Spleen (tissue), 11 donors: ENCODE results near the gene BCAR1. TPM values are rescaled to one million over a fixed set of nuclear protein-coding genes. Genes with fewer than 3 reads are reported as not detected.
A peak's percentile ranks its signal among the peaks of the same experiment; 100 is the strongest.

ENCODE experiments used
- DNase-seq: peaks from one replicate; pipeline ENCODE4 v3.0.0-alpha.2; 2020
- H3K27ac ChIP-seq, 8 donors: fragments of 200-600 bp; sonication (generic) in 7 of 8; 1 replicate in 4 of 8; 2 replicates in 4 of 8; pipeline versions ENCODE4 v1.5.0 to v1.8.0; 2016 to 2021; ENCODE audit warnings: inconsistent platforms in 4 of 8, mild to moderate bottlenecking in 4 of 8, moderate library complexity in 1 of 8
- H3K27me3 ChIP-seq, 7 donors: fragments of 200-600 bp; sonication (generic) in 6 of 7; replicated peaks in 1 of 7; 1 replicate in 4 of 7; 2 replicates in 3 of 7; pipeline versions ENCODE4 v1.5.0 to v1.8.0; 2016 to 2021; ENCODE audit warnings: inconsistent platforms in 3 of 7, mild to moderate bottlenecking in 1 of 7
- H3K36me3 ChIP-seq, 6 donors: fragments of 200-600 bp; sonication (generic) in 5 of 6; 1 replicate in 4 of 6; 2 replicates in 2 of 6; pipeline versions ENCODE4 v1.5.0 to v1.8.0; 2016 to 2021; ENCODE audit warnings: inconsistent platforms in 2 of 6
- H3K4me1 ChIP-seq, 6 donors: fragments of 200-600 bp; sonication (generic) in 5 of 6; 1 replicate in 3 of 6; 2 replicates in 3 of 6; pipeline versions ENCODE4 v1.5.0 to v1.8.0; 2016 to 2021; ENCODE audit warnings: inconsistent platforms in 3 of 6
- H3K4me3 ChIP-seq, 8 donors: fragments of 200-600 bp; sonication (generic) in 7 of 8; 1 replicate in 4 of 8; 2 replicates in 4 of 8; pipeline versions ENCODE4 v1.5.0 to v1.8.0; 2016 to 2021; ENCODE audit warnings: inconsistent platforms in 4 of 8, mild to moderate bottlenecking in 4 of 8, moderate library complexity in 2 of 8
- H3K9me3 ChIP-seq, 8 donors: fragments of 200-600 bp; sonication (generic) in 7 of 8; 1 replicate in 4 of 8; 2 replicates in 4 of 8; pipeline versions ENCODE4 v1.5.0 to v1.8.0; 2016 to 2021; ENCODE audit warnings: inconsistent platforms in 4 of 8
- POLR2A ChIP-seq, 3 donors: fragments of 450-650 bp; IDR thresholded peaks; one replicate each; pipeline ENCODE4 v1.5.1; 2017; ENCODE audit warnings: antibody characterized with exemption in 3 of 3, mild to moderate bottlenecking in 1 of 3
- POLR2AphosphoS5 ChIP-seq, 3 donors: sonication (generic); formaldehyde crosslinking; IDR thresholded peaks; one replicate each; pipeline ENCODE4 v1.5.1; 2017; ENCODE audit warnings: antibody characterized with exemption in 3 of 3
- WGBS, 5 donors: extraction: QIAGEN DNeasy Blood & Tissue Kit in 3 of 5; methylation state at CpG; one replicate each; pipeline versions ENCODE4 v1.1.5 to v1.1.7; 2013 to 2018; 5-methylcytosine and 5-hydroxymethylcytosine counted together
- intact Hi-C: fragments of 100-400 bp; cut with DNase I; formaldehyde crosslinking; loops from one replicate; pipeline ENCODE4 v1.15.0; 2023; ENCODE audit warnings: low total_unique reads
- polyA plus RNA-seq, 3 donors: library from polyadenylated mRNA; stranded (reverse); fragments of 200-250 nt; gene quantifications; one replicate each; pipeline ENCODE4 v1.2.1, GENCODE V29; 2013
- total RNA-seq, 7 donors: library from RNA; depleted of rRNA in 3 of 7; stranded (reverse); fragments of >200 nt in 3 of 7; fragmentation: NEBNext Ultra II Directional in 4 of 7; extraction: Animal tissue kit (Norgen Biotek cat#: 25700) in 4 of 7; gene quantifications; one replicate each; pipeline versions ENCODE4 v1.1.0 to v1.2.1, GENCODE V29; 2016 to 2021
- TF ChIP-seq, protein P1 (sequence below), 11 experiments: fragments of 200-600 bp in 7 of 11; fragments of 450-650 bp in 4 of 11; sonication (generic) in 4 of 11; IDR thresholded peaks in 8 of 11; conservative IDR thresholded peaks in 3 of 11; 1 replicate in 7 of 11; 2 replicates in 4 of 11; pipeline versions ENCODE4 v1.4.0 to v1.8.0; 2016 to 2021; ENCODE audit warnings: antibody characterized with exemption in 11 of 11, inconsistent platforms in 4 of 11, mild to moderate bottlenecking in 1 of 11
- donor health status: healthy with polysubstance abuse.
- donor health status: DM: no; HTN: no; CAD: no; lungs with moderate emphysema.
- donor health status: DM: no; HTN: no; CAD: no.
- donor health status: Bipolar disorder and iron deficiency.
- donor health status: healthy.
- donor health status: DM: no; HTN: no; CAD: no.
- donor health status: DM: yes; HTN: yes; CAD: no.

The BCAR1 gene
- total and polyA plus RNA-seq, 10 donors = 14.6 to 164 (median 71.9) TPM

DNA sequence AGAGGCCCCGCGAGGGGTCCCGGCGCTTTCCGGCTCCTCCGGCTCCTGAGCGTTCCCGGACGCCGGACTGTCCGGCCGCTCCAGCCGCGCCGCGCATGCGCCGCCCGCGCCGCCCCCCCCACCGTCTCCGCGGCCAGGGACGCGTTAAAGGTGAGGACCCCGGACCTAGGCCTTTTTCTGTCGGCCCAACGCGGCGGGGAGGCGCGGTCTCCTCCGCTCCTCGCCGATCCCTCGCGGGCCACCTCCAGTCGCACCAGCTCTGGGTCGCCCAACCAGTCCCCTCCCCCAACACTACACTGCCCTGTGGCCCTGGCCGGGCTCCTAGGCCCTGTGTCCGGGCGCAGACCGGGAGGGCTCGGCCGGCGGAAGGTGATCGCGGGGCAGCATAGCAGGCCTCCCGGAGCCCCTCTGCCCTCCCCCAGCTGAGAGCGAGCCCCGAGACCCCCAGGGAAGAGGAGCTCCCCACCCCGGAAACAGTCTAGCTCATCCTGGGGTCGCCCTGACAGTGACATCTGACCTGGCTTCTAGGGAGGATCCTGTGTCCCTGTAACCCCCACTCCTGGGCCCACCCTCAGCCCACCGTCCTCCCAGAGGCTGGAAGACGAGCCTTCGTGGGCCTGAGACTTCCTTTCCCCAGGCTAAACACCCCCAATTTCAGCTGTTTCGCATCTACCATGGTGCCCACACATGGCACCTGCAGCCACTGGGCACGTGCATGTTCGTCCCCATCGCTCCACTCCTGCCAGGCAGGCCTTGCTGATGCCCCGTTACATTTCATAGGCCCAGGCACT is 14.7 kb upstream of the BCAR1 start:
- 9 to 34% (median 10%) methylated on average over 4 to 62 of the region's 62 CpGs for whole genome bisulfite sequencing, 5 donors
- Histone ChIP-seq H3K27ac (peak overlapping the region; percentile 78 to 97 (median 92)), H3K27me3 (peaks cover 0 to 83% (median 20%) of the 10 kb centered on the region in 7 donors), H3K4me3 (peak overlapping the region; percentile 51 to 83 (median 60)), H3K4me1 (peaks cover 24 to 77% (median 46%) of the 10 kb centered on the region in 6 donors), H3K9me3 (no peaks in the 10 kb centered on the region), H3K36me3 (no peaks in the 10 kb centered on the region)
- intact Hi-C loops = no loop called here
- TF ChIP-seq, protein P1, sequence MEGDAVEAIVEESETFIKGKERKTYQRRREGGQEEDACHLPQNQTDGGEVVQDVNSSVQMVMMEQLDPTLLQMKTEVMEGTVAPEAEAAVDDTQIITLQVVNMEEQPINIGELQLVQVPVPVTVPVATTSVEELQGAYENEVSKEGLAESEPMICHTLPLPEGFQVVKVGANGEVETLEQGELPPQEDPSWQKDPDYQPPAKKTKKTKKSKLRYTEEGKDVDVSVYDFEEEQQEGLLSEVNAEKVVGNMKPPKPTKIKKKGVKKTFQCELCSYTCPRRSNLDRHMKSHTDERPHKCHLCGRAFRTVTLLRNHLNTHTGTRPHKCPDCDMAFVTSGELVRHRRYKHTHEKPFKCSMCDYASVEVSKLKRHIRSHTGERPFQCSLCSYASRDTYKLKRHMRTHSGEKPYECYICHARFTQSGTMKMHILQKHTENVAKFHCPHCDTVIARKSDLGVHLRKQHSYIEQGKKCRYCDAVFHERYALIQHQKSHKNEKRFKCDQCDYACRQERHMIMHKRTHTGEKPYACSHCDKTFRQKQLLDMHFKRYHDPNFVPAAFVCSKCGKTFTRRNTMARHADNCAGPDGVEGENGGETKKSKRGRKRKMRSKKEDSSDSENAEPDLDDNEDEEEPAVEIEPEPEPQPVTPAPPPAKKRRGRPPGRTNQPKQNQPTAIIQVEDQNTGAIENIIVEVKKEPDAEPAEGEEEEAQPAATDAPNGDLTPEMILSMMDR (IDR thresholded peaks at IDR 0.05 in 8 of 11, conservative IDR thresholded peaks at IDR 0.05 in 3 of 11) = no peak
- TF ChIP-seq POLR2AphosphoS5 (IDR thresholded peaks at IDR 0.05) = peak; percentile 47 to 65 (median 65)
- no peak for DNase-seq

DNA sequence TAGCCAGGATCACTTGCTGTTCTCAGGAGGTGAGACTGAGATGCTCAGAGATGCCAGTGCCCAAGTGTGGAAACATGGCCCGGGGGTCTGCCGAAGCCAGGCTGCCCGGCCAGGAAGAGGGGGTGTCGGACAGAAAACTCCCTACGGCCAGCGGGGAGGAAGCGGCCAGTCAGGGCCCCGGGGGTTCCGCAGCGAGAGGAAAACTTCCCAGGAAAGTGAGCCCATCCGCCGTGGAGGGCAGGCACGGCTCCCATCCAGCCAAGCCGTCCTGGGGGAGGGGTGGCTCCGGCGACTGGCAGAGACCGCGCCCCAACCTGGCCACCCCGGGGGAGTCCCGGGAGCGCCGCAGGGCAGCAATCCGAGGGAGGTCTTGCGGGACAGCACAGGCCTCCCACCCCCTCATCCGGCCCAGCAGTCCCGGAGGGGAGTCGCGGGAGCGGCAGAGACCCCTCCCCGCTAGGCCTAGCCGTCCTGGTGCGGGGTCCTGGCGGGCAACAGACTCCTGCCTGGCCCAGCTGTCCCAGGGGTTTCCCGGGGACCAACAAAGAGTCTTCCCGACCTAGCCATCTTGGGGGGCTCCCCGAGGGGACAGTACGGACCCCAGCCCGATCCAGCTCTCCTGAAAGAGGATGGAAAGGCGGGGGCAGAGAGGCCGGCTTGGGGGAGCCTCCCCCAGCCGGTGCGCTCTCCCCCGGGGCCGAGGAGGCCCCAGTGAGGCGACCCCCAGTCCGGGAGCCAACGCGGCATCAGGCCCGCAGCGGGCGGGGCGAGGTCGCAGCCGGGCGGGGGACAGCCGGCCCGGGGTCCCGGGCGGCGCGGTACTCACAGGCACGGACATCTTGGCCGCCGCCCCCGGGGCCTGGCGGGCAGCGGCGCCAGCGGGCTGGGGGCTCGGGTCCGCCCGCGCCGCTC is 13.8 kb upstream of the BCAR1 start:
- peaks cover 0 to 83% (median 20%) of the 10 kb centered on the region in 7 donors for H3K27me3 ChIP-seq
- no peak for DNase-seq
- intact Hi-C loops = no loop called here
- 3 to 11% (median 5%) methylated on average over 31 to 74 of the region's 74 CpGs for WGBS, 5 donors
- no peaks in the 10 kb centered on the region for H3K9me3 ChIP-seq
- H3K27ac ChIP-seq = peak overlapping the region; percentile 78 to 97 (median 92)
- no peaks in the 10 kb centered on the region for H3K36me3 ChIP-seq
- TF ChIP-seq POLR2A (IDR thresholded peaks at IDR 0.05) (no peak), POLR2AphosphoS5 (IDR thresholded peaks at IDR 0.05) (peak; percentile 26 to 65 (median 53))
- peaks cover 24 to 85% (median 51%) of the 10 kb centered on the region in 6 donors for H3K4me1 ChIP-seq
- H3K4me3 ChIP-seq = peak overlapping the region; percentile 51 to 83 (median 60)

DNA sequence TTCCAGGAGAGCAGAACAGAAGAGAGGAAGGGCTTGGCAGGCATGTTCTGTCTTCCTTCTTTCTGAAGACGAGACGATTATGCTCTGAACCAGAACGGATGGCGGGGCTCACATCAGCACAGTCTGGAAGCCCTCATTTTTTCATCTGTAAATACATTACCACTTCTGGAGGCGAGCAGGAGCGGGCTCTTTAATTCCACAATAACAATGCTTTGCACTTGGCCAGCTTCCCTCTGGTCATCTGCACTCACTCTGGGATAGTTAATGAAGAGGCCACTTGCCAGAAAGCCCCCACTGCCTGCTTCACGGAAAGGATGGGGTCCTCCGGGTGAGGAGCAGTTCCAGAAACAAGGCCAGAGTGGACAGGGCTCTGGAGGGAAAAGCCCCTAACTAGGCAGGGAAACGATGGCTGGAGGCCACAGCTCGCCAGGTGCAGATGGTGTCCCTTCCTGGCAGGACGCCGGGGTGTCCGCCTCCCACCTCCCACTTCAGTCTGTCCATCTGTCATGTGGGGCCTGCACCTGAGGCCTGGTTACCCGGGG is 13.1 kb upstream of the BCAR1 start:
- peak overlapping the region; percentile 78 to 97 (median 92) for H3K27ac ChIP-seq
- peaks cover 0 to 84% (median 20%) of the 10 kb centered on the region in 7 donors for H3K27me3 ChIP-seq
- peaks cover 24 to 88% (median 51%) of the 10 kb centered on the region in 6 donors for H3K4me1 ChIP-seq
- TF ChIP-seq POLR2A (IDR thresholded peaks at IDR 0.05) (no peak), POLR2AphosphoS5 (IDR thresholded peaks at IDR 0.05) (no peak)
- TF ChIP-seq, protein P1 (IDR thresholded peaks at IDR 0.05 in 8 of 11, conservative IDR thresholded peaks at IDR 0.05 in 3 of 11) = no peak
- DNase-seq = no peak
- peak overlapping the region; percentile 51 to 83 (median 60) for H3K4me3 ChIP-seq
- H3K9me3 ChIP-seq = no peaks in the 10 kb centered on the region
- no peaks in the 10 kb centered on the region for H3K36me3 ChIP-seq
- 41 to 62% (median 56%) methylated on average over 13 to 14 of the region's 14 CpGs for WGBS, 5 donors
- intact Hi-C loops = no loop called here

DNA sequence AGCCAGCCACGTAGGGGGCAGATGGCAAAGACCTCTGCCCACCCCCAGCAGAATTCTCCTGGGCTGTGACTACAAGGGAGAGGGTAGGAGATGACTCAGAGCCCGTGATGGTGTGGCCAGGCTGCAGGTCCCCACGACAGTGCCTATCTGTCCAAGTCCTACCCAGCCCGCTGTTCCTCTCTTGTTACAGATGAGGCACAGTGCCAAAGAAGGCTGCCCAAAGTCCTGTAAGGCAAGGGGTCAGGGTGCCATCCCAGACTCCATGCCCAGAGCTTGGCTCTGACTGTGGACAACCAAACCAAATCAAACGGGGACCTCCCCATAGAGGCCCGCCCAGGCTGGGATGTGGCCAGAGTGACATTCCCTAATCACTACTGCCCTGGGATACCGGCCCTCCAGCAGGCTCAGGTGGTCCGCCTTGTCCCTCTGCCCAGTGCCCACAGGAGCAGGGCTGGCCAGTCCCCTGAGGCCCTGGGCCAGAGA is 12.6 kb upstream of the BCAR1 start:
- TF ChIP-seq, protein P1 (IDR thresholded peaks at IDR 0.05 in 8 of 11, conservative IDR thresholded peaks at IDR 0.05 in 3 of 11) = no peak
- TF ChIP-seq POLR2AphosphoS5 (IDR thresholded peaks at IDR 0.05) (no peak), POLR2A (IDR thresholded peaks at IDR 0.05) (no peak)
- Histone ChIP-seq H3K4me1 (peaks cover 24 to 90% (median 52%) of the 10 kb centered on the region in 6 donors), H3K27ac (peak overlapping the region; percentile 78 to 97 (median 92)), H3K4me3 (peak overlapping the region in 7 of 8 donors; percentile 51 to 83 (median 61)), H3K27me3 (peaks cover 0 to 85% (median 20%) of the 10 kb centered on the region in 7 donors), H3K36me3 (no peaks in the 10 kb centered on the region), H3K9me3 (no peaks in the 10 kb centered on the region)
- intact Hi-C loops = no loop called here
- no peak for DNase-seq
- WGBS, 5 donors = 37 to 66% (median 57%) methylated on average over 7 to 8 of the region's 8 CpGs
